H1 (cell line): ENCODE data around the gene TACC2. TPM values are rescaled to one million over a fixed set of nuclear protein-coding genes. Genes with fewer than 3 reads are reported as not detected.

Source experiments
- CTCF ChIA-PET: fragments of 300-600 bp; sonication (Branson Sonifier 250); formaldehyde crosslinking; loops from one replicate; lab custom pipeline; 2021; ENCODE audit not compliant: partially characterized antibody; lab: Charles Lee
- POLR2A ChIA-PET: fragments of 300-600 bp; sonication (Branson Sonifier 250); formaldehyde crosslinking; loops from one replicate; lab custom pipeline; 2021; ENCODE audit warnings: inconsistent platforms; ENCODE audit not compliant: partially characterized antibody; lab: Charles Lee
- DNase-seq, 2 experiments: peaks; one replicate each; pipeline versions ENCODE4 v3.0.0 to v3.0.0-alpha.2; 2010 to 2022; ENCODE audit warnings: low spot score in 2 of 2, low read depth in 1 of 2, mixed read lengths in 1 of 2
- FAIRE-seq: peaks from 2 replicates; lab custom pipeline; 2011; peaks lifted over from hg19 to GRCh38; lab: Jason Lieb, UNC
- H2AFZ ChIP-seq: 2 replicates; pipeline ENCODE4 v1.8.1; 2012; ENCODE audit warnings: low read length, inconsistent platforms
- H2AK5ac ChIP-seq: 2 replicates; pipeline ENCODE4 v1.6.1; 2013; ENCODE audit warnings: low read depth, low read length
- H2BK120ac ChIP-seq: replicated peaks from 2 replicates; pipeline ENCODE3; 2013; ENCODE audit warnings: low read depth, low read length, inconsistent platforms
- H2BK12ac ChIP-seq: 2 replicates; pipeline ENCODE4 v1.6.1; 2013; ENCODE audit warnings: low read depth, low read length
- H2BK15ac ChIP-seq: 2 replicates; pipeline ENCODE4 v1.6.1; 2013; ENCODE audit warnings: low read length
- H2BK20ac ChIP-seq: 2 replicates; pipeline ENCODE4 v1.6.1; 2013; ENCODE audit warnings: low read length
- H2BK5ac ChIP-seq: 2 replicates; pipeline ENCODE4 v1.6.1; 2013; ENCODE audit warnings: low read depth, low read length
- H3K14ac ChIP-seq: 2 replicates; pipeline ENCODE4 v1.6.1; 2013; ENCODE audit warnings: inconsistent platforms; ENCODE audit not compliant: insufficient read length
- H3K18ac ChIP-seq: 2 replicates; pipeline ENCODE4 v1.6.1; 2013; ENCODE audit warnings: low read length; ENCODE audit errors: extremely low read depth
- H3K23ac ChIP-seq: 2 replicates; pipeline ENCODE4 v1.6.1; 2013; ENCODE audit warnings: inconsistent platforms; ENCODE audit not compliant: insufficient read length
- H3K23me2 ChIP-seq: 2 replicates; pipeline ENCODE4 v1.6.1; 2013; ENCODE audit warnings: low read depth, low read length
- H3K27ac ChIP-seq: 2 replicates; pipeline ENCODE4 v1.6.1; 2011; ENCODE audit warnings: low read depth, low read length, inconsistent platforms
- H3K27me3 ChIP-seq, 4 experiments: replicated peaks in 1 of 4; 1 replicate in 1 of 4; 2 replicates in 3 of 4; pipeline versions ENCODE4 v1.6.1 to v1.8.1; 2011 to 2013; ENCODE audit warnings: low read length in 3 of 4, mild to moderate bottlenecking in 3 of 4, inconsistent platforms in 2 of 4, mixed read lengths in 2 of 4, moderate library complexity in 1 of 4; ENCODE audit not compliant: control insufficient read depth in 3 of 4, insufficient read depth in 3 of 4; ENCODE audit errors: extremely low read depth in 1 of 4
- H3K36me3 ChIP-seq, 4 experiments: 2 replicates each; pipeline versions ENCODE4 v1.6.1 to v1.8.1; 2011 to 2013; ENCODE audit warnings: mild to moderate bottlenecking in 4 of 4, low read length in 3 of 4, moderate library complexity in 2 of 4, control low read depth in 1 of 4, inconsistent platforms in 1 of 4; ENCODE audit not compliant: insufficient read depth in 4 of 4, control insufficient read depth in 2 of 4
- H3K4ac ChIP-seq: replicated peaks from 2 replicates; pipeline ENCODE3; 2013; ENCODE audit warnings: low read length, low read depth, mixed read lengths, inconsistent platforms; ENCODE audit not compliant: insufficient read length
- H3K4me1 ChIP-seq, 4 experiments: replicated peaks in 1 of 4; 1 replicate in 1 of 4; 2 replicates in 3 of 4; pipeline versions ENCODE4 v1.6.1 to v1.8.1; 2011 to 2013; ENCODE audit warnings: low read length in 3 of 4, inconsistent platforms in 2 of 4, mixed read lengths in 1 of 4; ENCODE audit not compliant: insufficient read depth in 4 of 4, control insufficient read depth in 3 of 4
- H3K4me2 ChIP-seq, 2 experiments: 2 replicates each; pipeline versions ENCODE4 v1.6.1 to v1.8.1; 2011 to 2013; ENCODE audit warnings: low read depth in 2 of 2, low read length in 2 of 2, control low read depth in 1 of 2, inconsistent platforms in 1 of 2, mild to moderate bottlenecking in 1 of 2; ENCODE audit not compliant: insufficient read depth in 1 of 2
- H3K4me3 ChIP-seq, 4 experiments: fragments of 200-600, 300-600 bp in 1 of 4; sonication (generic), shearing (Covaris generic), sonication (Bioruptor Twin) in 1 of 4; 2 replicates each; pipeline versions ENCODE4 v1.5.1 to v1.8.1; 2011 to 2016; ENCODE audit warnings: low read length in 4 of 4, low read depth in 3 of 4, control low read depth in 2 of 4, inconsistent platforms in 2 of 4, mild to moderate bottlenecking in 2 of 4, mixed read lengths in 1 of 4, moderate library complexity in 1 of 4; ENCODE audit not compliant: insufficient read depth in 2 of 4; ENCODE audit errors: extremely low read depth in 1 of 4
- H3K56ac ChIP-seq: replicated peaks from 2 replicates; pipeline ENCODE3; 2013; ENCODE audit warnings: low read depth, mild to moderate bottlenecking, mixed read lengths, low read length, inconsistent platforms; ENCODE audit not compliant: insufficient read length
- H3K79me1 ChIP-seq: 2 replicates; pipeline ENCODE4 v1.6.1; 2013; ENCODE audit warnings: low read depth, low read length, control low read depth
- H3K79me2 ChIP-seq, 2 experiments: 2 replicates each; pipeline versions ENCODE4 v1.6.1 to v1.8.1; 2012 to 2013; ENCODE audit warnings: low read length in 2 of 2, mild to moderate bottlenecking in 2 of 2, inconsistent platforms in 1 of 2; ENCODE audit not compliant: insufficient read depth in 2 of 2, control insufficient read depth in 1 of 2
- H3K9ac ChIP-seq, 4 experiments: replicated peaks in 1 of 4; 1 replicate in 1 of 4; 2 replicates in 3 of 4; pipeline versions ENCODE4 v1.6.1 to v1.8.1; 2011 to 2013; ENCODE audit warnings: low read depth in 3 of 4, low read length in 3 of 4, control low read depth in 2 of 4, mild to moderate bottlenecking in 2 of 4, moderate library complexity in 2 of 4, inconsistent platforms in 1 of 4; ENCODE audit errors: extremely low read depth in 1 of 4
- H3K9me3 ChIP-seq, 2 experiments: 2 replicates each; pipeline versions ENCODE4 v1.6.1 to v1.8.1; 2012 to 2013; ENCODE audit warnings: mild to moderate bottlenecking in 2 of 2, moderate library complexity in 2 of 2, control low read depth in 1 of 2, inconsistent platforms in 1 of 2, low read depth in 1 of 2, low read length in 1 of 2, mixed read lengths in 1 of 2; ENCODE audit not compliant: insufficient read depth in 2 of 2
- H4K20me1 ChIP-seq, 2 experiments: replicated peaks in 1 of 2; 2 replicates each; pipeline versions ENCODE3 to v1.8.1; 2011 to 2013; ENCODE audit warnings: inconsistent platforms in 2 of 2, low read length in 2 of 2, mild to moderate bottlenecking in 1 of 2; ENCODE audit not compliant: insufficient read depth in 2 of 2, control insufficient read depth in 1 of 2
- H4K5ac ChIP-seq: 2 replicates; pipeline ENCODE4 v1.6.1; 2013; ENCODE audit warnings: low read length, low read depth, mixed read lengths, inconsistent platforms; ENCODE audit not compliant: insufficient read length
- H4K8ac ChIP-seq: 2 replicates; pipeline ENCODE4 v1.8.0; 2013; ENCODE audit warnings: mild to moderate bottlenecking, moderate library complexity, low read length, inconsistent platforms; ENCODE audit not compliant: insufficient read depth; ENCODE audit errors: extremely low read depth
- H4K91ac ChIP-seq: replicated peaks from 2 replicates; pipeline ENCODE3; 2013; ENCODE audit warnings: low read length, mixed read lengths, inconsistent platforms; ENCODE audit not compliant: insufficient read length
- ATF2 ChIP-seq: IDR thresholded peaks from 2 replicates; pipeline ENCODE4 v1.6.1; 2012; ENCODE audit warnings: low read length, inconsistent platforms
- BCL11A ChIP-seq, 2 experiments: IDR thresholded peaks; one replicate each; pipeline ENCODE4 v1.6.1; 2011; ENCODE audit warnings: low read depth in 2 of 2, low read length in 2 of 2, mild to moderate bottlenecking in 2 of 2
- CHD2 ChIP-seq: IDR thresholded peaks from 2 replicates; pipeline ENCODE4 v1.6.1; 2012; ENCODE audit warnings: low read length, improper control_type of control experiment
- EGR1 ChIP-seq: IDR thresholded peaks from 2 replicates; pipeline ENCODE4 v1.6.1; 2011; ENCODE audit warnings: low read depth, low read length, borderline replicate concordance
- HDAC2 ChIP-seq, 2 experiments: fragments of 300-600 bp in 1 of 2; sonication (generic) in 1 of 2; IDR thresholded peaks; 2 replicates each; pipeline ENCODE4 v1.6.1; 2011 to 2012; ENCODE audit warnings: low read depth in 2 of 2, low read length in 2 of 2, mild to moderate bottlenecking in 2 of 2, moderate library complexity in 2 of 2, borderline replicate concordance in 1 of 2, inconsistent platforms in 1 of 2
- KDM5A ChIP-seq: fragments of 200-600 bp; IDR thresholded peaks from 2 replicates; pipeline ENCODE4 v1.7.1; 2012; ENCODE audit warnings: mild to moderate bottlenecking, low read length, inconsistent platforms, mixed read lengths
- RFX5 ChIP-seq: IDR thresholded peaks from 2 replicates; pipeline ENCODE4 v1.6.1; 2011; ENCODE audit warnings: low read depth, low read length, improper control_type of control experiment, borderline replicate concordance
- SRF ChIP-seq: IDR thresholded peaks from 2 replicates; pipeline ENCODE4 v1.6.1; 2011; ENCODE audit warnings: mild to moderate bottlenecking, low read depth, low read length, moderate library complexity
- TBP ChIP-seq: IDR thresholded peaks from 2 replicates; pipeline ENCODE4 v1.6.1; 2011; ENCODE audit warnings: low read depth, low read length, improper control_type of control experiment
- ZNF274 ChIP-seq: IDR thresholded peaks from 2 replicates; pipeline ENCODE4 v1.7.0; 2012; ENCODE audit warnings: low read length, borderline replicate concordance; ENCODE audit errors: extremely low read depth
- WGBS, 2 experiments: shearing (Covaris generic) in 1 of 2; methylation state at CpG; one replicate each; pipeline versions ENCODE4 v1.1.6 to v1.1.7; 2013 to 2015; ENCODE audit warnings: low lambda C conversion rate in 2 of 2, mixed read lengths in 2 of 2, inconsistent platforms in 1 of 2, low coverage in 1 of 2, missing lambda C conversion rate in 1 of 2; ENCODE audit not compliant: insufficient replicate concordance in 2 of 2, insufficient coverage in 1 of 2, insufficient read length in 1 of 2; ENCODE audit errors: extremely low coverage in 1 of 2, missing lambda C conversion rate in 1 of 2; 5-methylcytosine and 5-hydroxymethylcytosine counted together
- polyA plus RNA-seq, 7 experiments: library from polyadenylated mRNA; depleted of rRNA in 3 of 7; stranded (reverse) in 5 of 7; unstranded in 2 of 7; fragments of >200 nt in 5 of 7; fragments of 200-250 nt in 2 of 7; gene quantifications; 1 replicate in 5 of 7; 2 replicates in 1 of 7; 4 replicates in 1 of 7; pipeline versions ENCODE4 v1.2.1 to v1.2.3, GENCODE V29; 2011 to 2013; ENCODE audit warnings: missing spikeins in 2 of 7, mixed read lengths in 2 of 7
- total RNA-seq: library from RNA; stranded (reverse); fragmentation: NEBNext Ultra II Directional; extraction: Animal tissue kit (Norgen Biotek cat#: 25700); gene quantifications from 2 replicates; pipeline ENCODE4 v1.2.1, GENCODE V29; 2021

The TACC2 gene
- total and polyA plus RNA-seq, 2 of the 8 experiments (the other 6 are each of a cell fraction or from before 2014, with no cell fraction given): 21.2 to 46.6 TPM

GRCh38 chr10:121949049-121949448 is 39.9 kb upstream of the TACC2 start:
- Histone ChIP-seq H2BK15ac (no peak overlapping the region), H4K91ac (no peak overlapping the region), H2BK5ac (no peak overlapping the region), H3K9me3 (no peaks in the 10 kb centered on the region), H2BK12ac (no peak overlapping the region), H3K36me3 (no peaks in the 10 kb centered on the region), H3K79me1 (no peaks in the 10 kb centered on the region), H4K8ac (no peak overlapping the region), H2BK120ac (no peak overlapping the region), H3K9ac (no peak overlapping the region), H3K4me3 (no peak overlapping the region), H3K4me1 (no peaks in the 10 kb centered on the region; a peak in 1 of 7 replicates), H3K56ac (no peak overlapping the region), H4K20me1 (no peaks in the 10 kb centered on the region), H4K5ac (no peak overlapping the region), H2BK20ac (no peak overlapping the region), H3K23me2 (no peaks in the 10 kb centered on the region), H3K18ac (no peak overlapping the region), H3K23ac (no peak overlapping the region), H3K27me3 (no peaks in the 10 kb centered on the region), H3K4ac (no peak overlapping the region), H3K4me2 (no peak overlapping the region), H3K27ac (no peak overlapping the region), H2AFZ (no peak overlapping the region), H3K79me2 (no peaks in the 10 kb centered on the region), H2AK5ac (no peak overlapping the region), H3K14ac (no peak overlapping the region)
- WGBS, 2 experiments: 90% methylated on average over 2 of the region's 2 CpGs; no CpG with 5 or more reads in 1 of the 2 experiments
- no peak for FAIRE-seq
- DNase-seq: no peak
- POLR2A ChIA-PET: interaction anchor here (3.9 kb wide), 1 partner anchor 21 kb away, joined by 17 read pairs; the partner anchor contains the start of gene ATE1
- CTCF ChIA-PET: interaction anchor here (0.7 to 1.0 kb wide), 2 partner anchors 50 to 1348 kb away, joined by 3 read pairs; no protein-coding TSS in a partner anchor
- TF ChIP-seq ZNF274: no peak
- no peak for TF ChIP-seq HDAC2 (IDR thresholded peaks at IDR 0.05; ENCODE audit: borderline replicate concordance in 1 of 2, low read depth in 2 of 2, low read length in 2 of 2)
- TF ChIP-seq EGR1: no peak
- no peak for TF ChIP-seq KDM5A
- TF ChIP-seq BCL11A (IDR thresholded peaks at IDR 0.05; ENCODE audit: low read depth in 2 of 2, low read length in 2 of 2): no peak
- no peak for TF ChIP-seq RFX5
- no peak for TF ChIP-seq SRF
- TF ChIP-seq CHD2: no peak
- no peak for TF ChIP-seq ATF2
- TF ChIP-seq TBP: no peak
